Ishikawa (cell line): ENCODE measurements around the gene CRTAP.
A peak's percentile ranks its signal among the peaks of the same experiment; 100 is the strongest.

Experiments
- CEBPB ChIP-seq: IDR thresholded peaks from 2 replicates; pipeline ENCODE4 v1.6.1; 2012
- CREB1 ChIP-seq: IDR thresholded peaks from 2 replicates; pipeline ENCODE4 v1.6.1; 2012; ENCODE audit warnings: low read depth
- EGR1 ChIP-seq: IDR thresholded peaks from 2 replicates; pipeline ENCODE4 v1.6.1; 2012
- EP300 ChIP-seq: IDR thresholded peaks from 2 replicates; pipeline ENCODE4 v1.6.1; 2012; ENCODE audit warnings: borderline replicate concordance
- FOXM1 ChIP-seq: IDR thresholded peaks from 2 replicates; pipeline ENCODE4 v1.6.1; 2012; ENCODE audit warnings: low read depth, borderline replicate concordance
- NFIC ChIP-seq: IDR thresholded peaks from 2 replicates; pipeline ENCODE4 v1.6.1; 2012
- RAD21 ChIP-seq: IDR thresholded peaks from 2 replicates; pipeline ENCODE4 v1.6.1; 2012; ENCODE audit warnings: low read depth
- TAF1 ChIP-seq: IDR thresholded peaks from 2 replicates; pipeline ENCODE4 v1.6.1; 2012; ENCODE audit warnings: low read depth, mild to moderate bottlenecking
- TCF12 ChIP-seq: IDR thresholded peaks from 2 replicates; pipeline ENCODE4 v1.6.1; 2012; ENCODE audit warnings: low read depth
- TEAD4 ChIP-seq: IDR thresholded peaks from 2 replicates; pipeline ENCODE4 v1.6.1; 2012
- YY1 ChIP-seq: IDR thresholded peaks from 2 replicates; pipeline ENCODE4 v1.6.1; 2012; ENCODE audit warnings: low read depth
- ZBTB7A ChIP-seq: IDR thresholded peaks from 2 replicates; pipeline ENCODE4 v1.6.1; 2012; ENCODE audit warnings: low read depth
- TF ChIP-seq, protein P1 (sequence below): IDR thresholded peaks from 2 replicates; pipeline ENCODE4 v1.6.1; 2012
- TF ChIP-seq, protein P2 (sequence below): IDR thresholded peaks from 2 replicates; pipeline ENCODE4 v1.6.1; 2012
- TF ChIP-seq, protein P3 (sequence below): IDR thresholded peaks from 2 replicates; pipeline ENCODE4 v1.6.1; 2012; ENCODE audit warnings: low read depth, mild to moderate bottlenecking

Gene CRTAP

DNA sequence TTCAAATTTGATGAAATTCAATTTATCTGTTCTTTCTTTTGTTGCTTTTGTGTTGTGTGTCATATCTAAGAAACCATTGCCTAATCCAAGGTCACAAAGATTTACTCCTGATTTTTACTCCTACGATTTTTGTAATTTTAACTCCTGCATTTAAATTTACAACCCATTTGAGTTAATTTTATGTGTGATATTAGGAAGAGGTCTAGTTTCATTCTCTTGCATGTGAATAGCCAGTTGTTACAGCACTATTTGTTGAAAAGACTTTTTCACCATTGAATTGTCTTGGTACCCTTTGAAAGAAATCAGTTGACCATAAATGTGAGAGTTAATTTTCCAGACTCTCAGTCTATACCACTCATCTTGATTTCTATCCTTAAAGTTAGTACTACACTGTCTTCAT is 23.9 kb downstream of the CRTAP start:
- TF ChIP-seq, protein P1, sequence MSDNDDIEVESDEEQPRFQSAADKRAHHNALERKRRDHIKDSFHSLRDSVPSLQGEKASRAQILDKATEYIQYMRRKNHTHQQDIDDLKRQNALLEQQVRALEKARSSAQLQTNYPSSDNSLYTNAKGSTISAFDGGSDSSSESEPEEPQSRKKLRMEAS: no peak
- TF ChIP-seq TEAD4 (no peak), NFIC (no peak), YY1 (no peak), TAF1 (no peak), RAD21 (no peak), FOXM1 (no peak), EP300 (no peak), CEBPB (no peak), ZBTB7A (no peak), TCF12 (no peak)
- TF ChIP-seq, protein P2, sequence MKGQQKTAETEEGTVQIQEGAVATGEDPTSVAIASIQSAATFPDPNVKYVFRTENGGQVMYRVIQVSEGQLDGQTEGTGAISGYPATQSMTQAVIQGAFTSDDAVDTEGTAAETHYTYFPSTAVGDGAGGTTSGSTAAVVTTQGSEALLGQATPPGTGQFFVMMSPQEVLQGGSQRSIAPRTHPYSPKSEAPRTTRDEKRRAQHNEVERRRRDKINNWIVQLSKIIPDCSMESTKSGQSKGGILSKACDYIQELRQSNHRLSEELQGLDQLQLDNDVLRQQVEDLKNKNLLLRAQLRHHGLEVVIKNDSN: no peak
- TF ChIP-seq, protein P3, sequence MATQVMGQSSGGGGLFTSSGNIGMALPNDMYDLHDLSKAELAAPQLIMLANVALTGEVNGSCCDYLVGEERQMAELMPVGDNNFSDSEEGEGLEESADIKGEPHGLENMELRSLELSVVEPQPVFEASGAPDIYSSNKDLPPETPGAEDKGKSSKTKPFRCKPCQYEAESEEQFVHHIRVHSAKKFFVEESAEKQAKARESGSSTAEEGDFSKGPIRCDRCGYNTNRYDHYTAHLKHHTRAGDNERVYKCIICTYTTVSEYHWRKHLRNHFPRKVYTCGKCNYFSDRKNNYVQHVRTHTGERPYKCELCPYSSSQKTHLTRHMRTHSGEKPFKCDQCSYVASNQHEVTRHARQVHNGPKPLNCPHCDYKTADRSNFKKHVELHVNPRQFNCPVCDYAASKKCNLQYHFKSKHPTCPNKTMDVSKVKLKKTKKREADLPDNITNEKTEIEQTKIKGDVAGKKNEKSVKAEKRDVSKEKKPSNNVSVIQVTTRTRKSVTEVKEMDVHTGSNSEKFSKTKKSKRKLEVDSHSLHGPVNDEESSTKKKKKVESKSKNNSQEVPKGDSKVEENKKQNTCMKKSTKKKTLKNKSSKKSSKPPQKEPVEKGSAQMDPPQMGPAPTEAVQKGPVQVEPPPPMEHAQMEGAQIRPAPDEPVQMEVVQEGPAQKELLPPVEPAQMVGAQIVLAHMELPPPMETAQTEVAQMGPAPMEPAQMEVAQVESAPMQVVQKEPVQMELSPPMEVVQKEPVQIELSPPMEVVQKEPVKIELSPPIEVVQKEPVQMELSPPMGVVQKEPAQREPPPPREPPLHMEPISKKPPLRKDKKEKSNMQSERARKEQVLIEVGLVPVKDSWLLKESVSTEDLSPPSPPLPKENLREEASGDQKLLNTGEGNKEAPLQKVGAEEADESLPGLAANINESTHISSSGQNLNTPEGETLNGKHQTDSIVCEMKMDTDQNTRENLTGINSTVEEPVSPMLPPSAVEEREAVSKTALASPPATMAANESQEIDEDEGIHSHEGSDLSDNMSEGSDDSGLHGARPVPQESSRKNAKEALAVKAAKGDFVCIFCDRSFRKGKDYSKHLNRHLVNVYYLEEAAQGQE: no peak

DNA sequence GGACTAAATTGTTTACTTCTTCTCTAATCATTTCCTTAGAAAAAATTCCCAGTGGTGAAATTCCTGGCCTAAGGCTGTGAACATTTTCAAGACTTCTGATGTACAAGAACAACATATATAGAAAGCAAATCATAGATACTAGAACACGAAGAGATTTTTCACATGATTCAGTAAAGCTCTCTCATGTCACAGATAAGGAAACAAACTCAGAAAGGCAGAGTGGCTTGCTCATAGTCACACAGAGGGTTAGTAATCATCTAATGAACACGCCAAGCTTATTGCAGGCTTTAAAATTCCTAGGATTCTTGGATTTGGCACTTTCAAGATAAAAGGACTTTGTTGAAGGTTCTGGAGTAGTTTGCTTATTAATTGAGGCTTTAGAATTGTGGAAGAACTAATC is 26.2 kb downstream of the CRTAP start:
- TF ChIP-seq NFIC (no peak), YY1 (no peak), TCF12 (no peak), EGR1 (no peak), TAF1 (no peak), CREB1 (no peak), TEAD4 (no peak), CEBPB (no peak), FOXM1 (no peak), EP300 (no peak), ZBTB7A (no peak), RAD21 (no peak)
- TF ChIP-seq, protein P1: no peak
- TF ChIP-seq, protein P3: no peak
- TF ChIP-seq, protein P2: no peak

DNA sequence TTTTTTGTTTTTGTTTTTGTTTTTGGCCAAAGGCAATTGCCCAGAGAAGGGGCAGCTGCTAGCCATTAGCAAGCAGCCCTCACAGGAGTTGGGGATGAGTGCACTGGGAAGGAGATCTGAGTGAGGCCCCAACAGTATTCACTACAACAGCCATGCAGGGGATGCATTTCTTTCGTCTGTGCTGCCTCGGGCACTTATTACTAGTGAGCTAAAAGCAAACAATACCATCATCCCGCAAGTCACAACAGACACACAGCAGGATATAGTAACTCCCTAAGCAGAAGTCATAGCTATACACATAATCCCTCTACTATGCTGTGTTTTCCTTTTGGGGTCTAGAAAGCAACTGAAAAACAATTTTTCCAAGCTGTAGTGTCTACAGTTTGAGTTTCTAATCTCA is 27.2 kb downstream of the CRTAP start:
- TF ChIP-seq ZBTB7A (no peak), TCF12 (no peak), TEAD4 (no peak), EP300 (no peak), RAD21 (no peak), YY1 (no peak), TAF1 (no peak), EGR1 (no peak), FOXM1 (no peak), CREB1 (no peak), CEBPB (no peak)
- TF ChIP-seq, protein P3: no peak
- TF ChIP-seq, protein P1: no peak
- TF ChIP-seq, protein P2: no peak

DNA sequence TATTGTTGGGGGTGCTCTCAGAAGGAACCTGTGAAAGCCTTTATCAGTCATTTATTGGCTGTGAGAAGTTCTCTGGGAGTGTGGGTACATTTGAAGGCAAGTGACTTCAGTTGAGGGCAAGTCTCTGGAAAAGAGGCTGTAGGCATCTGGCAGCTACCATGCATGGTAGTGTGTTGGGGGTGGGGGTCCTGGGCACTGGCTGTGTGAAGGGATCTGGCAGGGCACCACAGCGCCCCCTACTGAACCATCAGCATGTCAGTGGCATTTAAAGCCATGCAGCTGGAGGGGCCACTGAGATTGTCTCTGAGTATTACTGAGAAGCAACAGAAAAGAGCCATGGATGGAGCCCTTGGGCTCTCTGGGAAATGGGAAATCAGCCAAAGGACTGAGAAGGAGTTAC is 30.6 kb downstream of the CRTAP start:
- TF ChIP-seq YY1 (no peak), FOXM1 (no peak), RAD21 (peak; percentile 30; the same call in 1 of the 2 replicates), EGR1 (no peak)
